Parathyroid adenoma (tissue), 2 donors: ENCODE results near the gene ADAMTS1.

ENCODE experiments used
- H2AFZ ChIP-seq: fragments of 300-600 bp; sonication (generic); one replicate; pipeline ENCODE4 v1.7.0; 2017; ENCODE audit warnings: antibody characterized with exemption, mild to moderate bottlenecking
- H3K27ac ChIP-seq: fragments of 300-600 bp; sonication (generic); one replicate; pipeline ENCODE4 v1.7.0; 2017
- H3K27me3 ChIP-seq: fragments of 300-600 bp; sonication (generic); one replicate; pipeline ENCODE4 v1.7.0; 2017; ENCODE audit warnings: low read length; ENCODE audit not compliant: control insufficient read depth, insufficient read depth
- H3K36me3 ChIP-seq: fragments of 300-600 bp; sonication (generic); one replicate; pipeline ENCODE4 v1.7.0; 2017; ENCODE audit warnings: low read length; ENCODE audit not compliant: control insufficient read depth, insufficient read depth
- H3K4me1 ChIP-seq: fragments of 300-600 bp; sonication (generic); one replicate; pipeline ENCODE4 v1.7.0; 2017; ENCODE audit warnings: control low read depth
- H3K4me2 ChIP-seq: fragments of 300-600 bp; sonication (generic); one replicate; pipeline ENCODE4 v1.7.0; 2017; ENCODE audit warnings: low read length
- H3K4me3 ChIP-seq: fragments of 300-600 bp; sonication (generic); one replicate; pipeline ENCODE4 v1.7.0; 2017; ENCODE audit warnings: low read depth, low read length
- H3K79me2 ChIP-seq: fragments of 300-600 bp; sonication (generic); one replicate; pipeline ENCODE4 v1.7.0; 2017; ENCODE audit warnings: control low read depth
- H3K9ac ChIP-seq: fragments of 300-600 bp; sonication (generic); one replicate; pipeline ENCODE4 v1.7.0; 2017; ENCODE audit warnings: mild to moderate bottlenecking
- H3K9me3 ChIP-seq: fragments of 300-600 bp; sonication (generic); one replicate; pipeline ENCODE4 v1.7.0; 2017; ENCODE audit warnings: low read length; ENCODE audit not compliant: control insufficient read depth
- TF ChIP-seq, protein P1 (sequence below): fragments of 300-600 bp; sonication (generic); IDR thresholded peaks from one replicate; pipeline ENCODE4 v1.7.0; 2017; ENCODE audit warnings: antibody characterized with exemption, mild to moderate bottlenecking
- donor health status: primary hyperparathyroidism.

The ADAMTS1 gene

DNA sequence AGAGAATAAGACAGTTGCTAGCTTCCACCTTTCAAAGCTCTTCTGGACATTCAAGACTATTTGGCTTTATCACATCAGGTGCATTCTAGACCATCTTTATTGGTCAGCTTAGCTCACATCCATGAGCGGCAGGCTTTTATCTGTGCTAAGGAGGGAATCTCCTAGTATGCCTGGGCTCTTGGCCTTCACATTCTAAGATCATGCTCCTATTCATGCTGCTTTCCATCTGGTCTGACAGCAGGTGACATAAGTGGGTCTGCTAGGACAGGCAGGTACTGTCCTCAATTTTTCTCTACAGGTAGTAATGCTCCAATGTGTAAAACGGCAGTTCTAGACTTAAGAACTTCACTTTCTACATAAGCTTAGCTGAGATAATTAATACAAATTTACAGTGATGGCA is 39.2 kb upstream of the ADAMTS1 start:
- Histone ChIP-seq H3K9me3 (no peaks in the 10 kb centered on the region), H3K79me2 (no peaks in the 10 kb centered on the region), H3K9ac (no peak overlapping the region), H3K4me3 (no peak overlapping the region), H3K4me1 (no peaks in the 10 kb centered on the region), H3K27me3 (no peaks in the 10 kb centered on the region), H2AFZ (no peak overlapping the region), H3K36me3 (no peaks in the 10 kb centered on the region), H3K27ac (no peak overlapping the region), H3K4me2 (no peak overlapping the region)
- TF ChIP-seq, protein P1, sequence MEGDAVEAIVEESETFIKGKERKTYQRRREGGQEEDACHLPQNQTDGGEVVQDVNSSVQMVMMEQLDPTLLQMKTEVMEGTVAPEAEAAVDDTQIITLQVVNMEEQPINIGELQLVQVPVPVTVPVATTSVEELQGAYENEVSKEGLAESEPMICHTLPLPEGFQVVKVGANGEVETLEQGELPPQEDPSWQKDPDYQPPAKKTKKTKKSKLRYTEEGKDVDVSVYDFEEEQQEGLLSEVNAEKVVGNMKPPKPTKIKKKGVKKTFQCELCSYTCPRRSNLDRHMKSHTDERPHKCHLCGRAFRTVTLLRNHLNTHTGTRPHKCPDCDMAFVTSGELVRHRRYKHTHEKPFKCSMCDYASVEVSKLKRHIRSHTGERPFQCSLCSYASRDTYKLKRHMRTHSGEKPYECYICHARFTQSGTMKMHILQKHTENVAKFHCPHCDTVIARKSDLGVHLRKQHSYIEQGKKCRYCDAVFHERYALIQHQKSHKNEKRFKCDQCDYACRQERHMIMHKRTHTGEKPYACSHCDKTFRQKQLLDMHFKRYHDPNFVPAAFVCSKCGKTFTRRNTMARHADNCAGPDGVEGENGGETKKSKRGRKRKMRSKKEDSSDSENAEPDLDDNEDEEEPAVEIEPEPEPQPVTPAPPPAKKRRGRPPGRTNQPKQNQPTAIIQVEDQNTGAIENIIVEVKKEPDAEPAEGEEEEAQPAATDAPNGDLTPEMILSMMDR = no peak

DNA sequence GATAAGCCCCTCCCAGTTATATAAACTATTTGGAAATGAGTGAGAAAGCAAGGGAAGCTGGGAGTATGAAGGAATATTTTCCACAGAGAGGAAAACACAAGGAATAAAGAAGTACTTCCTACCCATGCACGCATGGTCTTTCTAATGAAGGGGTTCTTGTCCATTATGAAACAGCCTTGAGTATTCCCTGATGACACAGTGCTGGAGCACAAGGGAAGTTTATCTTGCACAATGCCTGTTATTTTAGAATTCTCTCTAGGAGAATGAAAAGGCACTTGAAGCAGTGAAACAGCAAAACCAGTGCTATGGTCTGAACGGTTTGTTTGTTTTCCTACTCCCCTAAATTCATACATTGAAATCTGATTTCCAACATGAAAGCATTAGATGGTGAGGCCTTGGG is 38.6 kb upstream of the ADAMTS1 start:
- no peak overlapping the region for H3K4me3 ChIP-seq
- TF ChIP-seq, protein P1 = no peak
- no peak overlapping the region for H3K27ac ChIP-seq
- H3K4me2 ChIP-seq = no peak overlapping the region
- H3K9ac ChIP-seq = no peak overlapping the region
- no peak overlapping the region for H2AFZ ChIP-seq
- H3K4me1 ChIP-seq = no peaks in the 10 kb centered on the region
- H3K27me3 ChIP-seq = no peaks in the 10 kb centered on the region
- no peaks in the 10 kb centered on the region for H3K79me2 ChIP-seq
- H3K9me3 ChIP-seq = no peaks in the 10 kb centered on the region
- H3K36me3 ChIP-seq = no peaks in the 10 kb centered on the region

DNA sequence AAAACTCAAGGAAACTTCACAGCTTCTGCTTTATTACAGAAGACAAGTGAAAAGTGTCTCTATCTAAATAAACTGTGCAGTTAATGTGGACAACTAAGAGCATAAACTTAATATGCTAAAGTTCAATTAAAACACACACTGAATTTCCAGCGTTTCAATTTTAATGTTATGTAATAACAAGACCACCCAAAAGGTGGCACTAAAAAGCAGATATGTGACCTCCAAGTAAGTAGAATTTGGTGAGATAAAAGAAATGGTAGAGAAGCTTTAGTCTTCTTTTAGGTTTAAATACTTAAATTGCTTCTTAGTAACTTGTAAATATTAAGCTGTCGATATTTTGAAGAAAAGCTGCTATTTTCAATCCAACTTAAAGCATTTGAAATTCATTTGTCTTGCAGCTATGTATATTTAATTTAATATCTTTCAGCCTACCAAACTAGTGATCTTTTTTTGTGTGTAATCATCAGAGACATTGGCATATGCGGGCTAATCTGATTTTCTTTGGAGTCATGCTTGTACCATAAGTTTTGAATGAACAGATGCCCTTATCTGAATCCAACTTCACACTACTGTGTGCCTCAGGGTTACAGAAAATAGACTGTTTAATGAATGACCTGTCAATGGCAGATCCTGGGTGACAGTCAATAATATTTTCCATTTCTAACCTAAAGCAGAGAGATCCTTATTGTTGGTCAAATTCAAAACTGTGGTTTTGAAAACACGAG is 36.5 kb upstream of the ADAMTS1 start:
- Histone ChIP-seq H3K4me2 (peak overlapping the region; percentile 8), H3K9ac (no peak overlapping the region), H2AFZ (no peak overlapping the region), H3K4me3 (no peak overlapping the region), H3K9me3 (no peaks in the 10 kb centered on the region), H3K4me1 (no peaks in the 10 kb centered on the region), H3K27ac (no peak overlapping the region), H3K79me2 (no peaks in the 10 kb centered on the region), H3K27me3 (no peaks in the 10 kb centered on the region), H3K36me3 (no peaks in the 10 kb centered on the region)
- TF ChIP-seq, protein P1 = no peak

DNA sequence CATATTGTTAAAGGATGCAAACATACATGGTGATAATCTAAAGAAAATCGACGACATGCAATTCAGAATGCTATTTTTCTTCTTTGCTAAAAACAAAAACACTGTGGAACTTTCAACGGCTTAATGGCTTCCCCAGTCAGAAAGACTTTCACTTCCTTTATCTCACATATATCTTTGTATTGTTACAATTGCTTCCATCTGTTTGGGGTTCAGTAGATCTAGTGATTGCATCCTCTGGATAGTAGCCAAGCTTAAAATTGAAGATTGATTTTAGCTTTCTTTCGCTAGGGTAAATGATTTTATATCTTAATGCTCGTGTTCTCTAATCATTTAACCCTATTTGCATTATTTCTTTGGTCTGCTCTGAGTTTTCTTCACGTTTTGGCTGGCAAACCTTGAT is 31.8 kb upstream of the ADAMTS1 start:
- TF ChIP-seq, protein P1 = no peak
- Histone ChIP-seq H3K9me3 (no peaks in the 10 kb centered on the region), H3K27ac (no peak overlapping the region), H3K9ac (no peak overlapping the region), H3K79me2 (no peaks in the 10 kb centered on the region), H3K4me1 (no peaks in the 10 kb centered on the region), H2AFZ (no peak overlapping the region), H3K4me2 (no peak overlapping the region), H3K4me3 (no peak overlapping the region), H3K36me3 (no peaks in the 10 kb centered on the region), H3K27me3 (no peaks in the 10 kb centered on the region)

DNA sequence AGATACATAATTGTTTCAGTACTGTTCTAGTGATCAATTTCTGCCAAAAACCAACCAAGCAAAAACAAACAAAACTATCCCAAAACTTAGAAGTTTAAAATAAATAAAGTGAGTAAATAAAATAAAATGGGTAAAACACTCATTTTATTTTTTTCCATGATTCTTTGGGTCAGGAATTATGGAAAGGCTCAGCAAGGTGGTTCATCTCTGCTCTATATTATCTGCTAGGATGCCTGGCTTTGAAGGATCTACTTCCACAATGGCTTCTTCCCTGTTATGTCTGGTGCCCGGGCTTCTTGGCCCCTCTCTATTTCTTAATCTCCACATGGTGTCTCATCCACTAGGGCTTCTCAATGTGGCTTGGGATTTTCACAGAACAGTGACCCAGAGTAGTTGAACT is 29.1 kb upstream of the ADAMTS1 start:
- Histone ChIP-seq H3K9ac (no peak overlapping the region), H2AFZ (no peak overlapping the region), H3K4me3 (no peak overlapping the region), H3K27ac (no peak overlapping the region), H3K9me3 (no peaks in the 10 kb centered on the region), H3K36me3 (no peaks in the 10 kb centered on the region), H3K27me3 (no peaks in the 10 kb centered on the region), H3K4me1 (no peaks in the 10 kb centered on the region), H3K4me2 (no peak overlapping the region), H3K79me2 (no peaks in the 10 kb centered on the region)
- TF ChIP-seq, protein P1 = no peak
